ENCODE data around the gene ACTN1.

Gene ACTN1

GRCh38 chr14:68878908-68879307 is 100.2 kb downstream of the ACTN1 start:
- H3K4me3 Mint-ChIP-seq, result no peak overlapping the region
- no peaks in the 10 kb centered on the region for H3K9me3 Mint-ChIP-seq
- no peak overlapping the region for H3K27ac Mint-ChIP-seq
- peaks cover 26% of the 10 kb centered on the region for H3K36me3 Mint-ChIP-seq
- H3K4me1 Mint-ChIP-seq, result no peaks in the 10 kb centered on the region
- no peaks in the 10 kb centered on the region for H3K27me3 Mint-ChIP-seq
- CTCF ChIA-PET, result no interaction called here
- no peak for DNase-seq

- H3K27me3 Mint-ChIP-seq, result no peaks in the 10 kb centered on the region
- CTCF ChIA-PET, result no interaction called here
- no peak for DNase-seq
- no peak overlapping the region for H3K4me3 Mint-ChIP-seq
- no peaks in the 10 kb centered on the region for H3K4me1 Mint-ChIP-seq
- no peak overlapping the region for H3K27ac Mint-ChIP-seq
- peaks cover 26% of the 10 kb centered on the region for H3K36me3 Mint-ChIP-seq
- H3K9me3 Mint-ChIP-seq, result no peaks in the 10 kb centered on the region
Observed at GRCh38 chr14:68877993-68878575, 101.0 kb downstream of the ACTN1 start.

DNA sequence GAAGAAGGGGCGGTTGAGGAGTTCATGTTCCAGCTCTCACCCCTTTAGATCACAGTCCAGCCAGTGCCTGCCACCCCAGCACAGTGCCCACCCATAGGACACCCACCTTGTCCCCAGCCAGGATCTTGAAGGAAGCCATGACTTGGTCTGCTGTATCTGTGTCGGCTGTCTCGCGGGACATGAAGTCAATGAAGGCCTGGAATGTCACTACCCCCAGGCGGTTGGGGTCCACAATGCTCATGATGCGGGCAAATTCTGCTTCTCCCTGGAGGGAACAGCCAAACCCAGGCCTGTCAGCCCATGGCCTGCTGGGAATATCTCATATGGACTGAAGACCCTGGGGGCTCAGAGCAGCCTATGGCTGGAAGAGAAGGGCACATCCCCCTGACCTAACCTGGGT is 102.1 kb downstream of the ACTN1 start:
- no peaks in the 10 kb centered on the region for H3K27me3 Mint-ChIP-seq
- H3K36me3 Mint-ChIP-seq, result peaks cover 26% of the 10 kb centered on the region
- no peak overlapping the region for H3K4me3 Mint-ChIP-seq
- H3K27ac Mint-ChIP-seq, result no peak overlapping the region
- no peaks in the 10 kb centered on the region for H3K4me1 Mint-ChIP-seq
- H3K9me3 Mint-ChIP-seq, result no peaks in the 10 kb centered on the region
- CTCF ChIA-PET, result no interaction called here
- DNase-seq, result no peak

DNA sequence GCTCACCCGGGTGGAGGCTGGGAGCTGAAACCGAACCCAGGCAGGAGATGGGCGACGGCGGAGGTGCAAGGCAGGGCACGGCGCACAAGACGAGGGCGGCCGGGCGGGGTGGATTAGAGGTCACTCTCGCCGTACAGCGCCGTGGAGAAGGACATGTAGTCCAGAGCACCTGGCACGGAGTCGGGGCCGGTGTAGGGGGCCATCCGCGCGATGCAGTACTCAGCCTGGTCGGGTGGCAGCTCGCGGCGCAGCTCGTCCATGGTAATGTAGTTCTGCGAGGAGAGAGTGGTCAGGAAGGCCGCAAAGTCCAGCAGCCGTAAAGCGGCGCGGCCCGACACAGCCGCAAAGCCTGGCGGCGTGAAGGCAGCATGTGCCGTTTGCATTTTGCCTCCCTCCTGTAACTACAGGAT is 104.4 kb downstream of the ACTN1 start:
- no peaks in the 10 kb centered on the region for H3K4me1 Mint-ChIP-seq
- H3K27me3 Mint-ChIP-seq, result no peaks in the 10 kb centered on the region
- H3K4me3 Mint-ChIP-seq, result no peak overlapping the region
- H3K9me3 Mint-ChIP-seq, result no peaks in the 10 kb centered on the region
- CTCF ChIA-PET, result interaction anchor here (1.5 kb wide), 1 partner anchor 36 kb away, joined by 3 read pairs; no protein-coding TSS in a partner anchor
- H3K27ac Mint-ChIP-seq, result no peak overlapping the region
- DNase-seq, result no peak
- H3K36me3 Mint-ChIP-seq, result peaks cover 19% of the 10 kb centered on the region

- Mint-ChIP-seq H3K27me3 (no peaks in the 10 kb centered on the region), H3K4me1 (no peaks in the 10 kb centered on the region), H3K9me3 (no peaks in the 10 kb centered on the region), H3K27ac (no peak overlapping the region), H3K4me3 (no peak overlapping the region), H3K36me3 (peaks cover 16% of the 10 kb centered on the region)
- no peak for DNase-seq
- CTCF ChIA-PET, result interaction anchor here (0.9 to 1.3 kb wide), 2 partner anchors 11 to 234 kb away, joined by 3 to 4 read pairs; no protein-coding TSS in a partner anchor
Observed at GRCh38 chr14:68873376-68873775, 105.7 kb downstream of the ACTN1 start.

DNA sequence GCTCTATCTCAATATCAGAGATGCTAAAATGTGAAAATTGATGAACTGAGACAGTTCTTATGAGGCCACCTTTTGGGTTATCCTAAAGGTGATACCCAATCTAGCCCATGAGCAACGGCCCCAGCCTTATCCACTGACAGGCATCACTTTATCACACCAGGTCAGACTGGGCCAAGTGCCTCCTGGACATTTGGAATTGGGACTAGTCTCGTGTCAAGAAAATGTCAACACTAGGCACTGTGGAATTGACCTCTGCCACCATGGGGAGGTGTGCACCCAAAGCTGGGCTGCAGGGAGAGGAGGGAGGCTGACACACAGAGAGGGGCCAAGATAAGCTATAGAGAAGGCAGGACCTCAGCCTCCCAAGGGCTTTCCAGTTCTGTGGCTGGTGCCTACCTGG is 107.7 kb downstream of the ACTN1 start:
- Mint-ChIP-seq H3K27me3 (no peaks in the 10 kb centered on the region), H3K4me1 (no peaks in the 10 kb centered on the region), H3K9me3 (no peaks in the 10 kb centered on the region), H3K27ac (no peak overlapping the region), H3K4me3 (no peak overlapping the region), H3K36me3 (peaks cover 13% of the 10 kb centered on the region)
- no peak for DNase-seq
- CTCF ChIA-PET, result no interaction called here

DNA sequence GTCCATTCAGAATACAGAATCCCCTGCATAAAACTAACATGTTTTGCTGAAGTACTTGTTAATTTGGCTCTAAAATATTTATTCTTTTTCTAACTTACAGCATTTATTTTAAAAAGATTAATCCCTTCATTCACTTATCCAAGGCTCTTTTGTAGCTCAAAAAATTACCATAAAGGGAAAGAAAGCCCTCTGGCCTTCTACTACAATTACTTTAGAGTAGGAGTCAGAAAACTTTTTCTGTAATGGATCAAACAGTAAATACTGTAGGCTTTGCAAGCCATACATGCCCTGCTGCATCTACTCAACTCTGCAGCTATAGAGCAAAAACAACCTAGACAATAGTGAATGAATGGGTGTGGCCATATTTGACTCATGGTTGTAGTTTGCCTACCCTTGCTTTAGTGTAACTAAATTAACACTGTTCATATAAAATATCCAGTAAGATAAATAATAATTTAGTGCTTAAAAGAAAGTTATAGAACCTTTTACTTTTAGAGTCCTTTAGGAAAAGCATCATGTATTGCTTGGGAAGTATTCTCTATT is 112.0 kb downstream of the ACTN1 start:
- no peak overlapping the region for H3K4me3 Mint-ChIP-seq
- DNase-seq, result no peak
- peaks cover 12% of the 10 kb centered on the region for H3K9me3 Mint-ChIP-seq
- H3K27me3 Mint-ChIP-seq, result no peaks in the 10 kb centered on the region
- H3K4me1 Mint-ChIP-seq, result no peaks in the 10 kb centered on the region
- CTCF ChIA-PET, result no interaction called here
- no peak overlapping the region for H3K27ac Mint-ChIP-seq
- peaks cover 3% of the 10 kb centered on the region for H3K36me3 Mint-ChIP-seq

DNA sequence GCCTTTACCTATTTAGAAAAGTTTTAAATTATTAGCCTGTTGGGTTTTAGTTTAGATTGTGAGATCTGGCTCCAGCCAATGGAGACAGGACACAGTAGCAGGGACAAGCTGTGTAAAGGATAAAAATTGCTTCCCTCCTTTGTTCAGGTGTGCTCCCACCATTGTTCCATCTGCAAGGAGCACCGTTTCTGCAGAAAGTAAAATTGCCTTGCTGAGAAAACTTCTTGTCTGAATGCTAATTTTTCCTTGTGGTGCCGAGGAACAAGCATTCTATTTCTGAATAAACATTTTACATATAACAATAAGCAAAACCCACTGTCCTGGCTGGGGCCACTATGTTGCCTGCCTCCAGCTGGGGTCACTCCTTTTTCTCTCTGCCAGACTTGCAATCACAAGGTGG is 113.6 kb downstream of the ACTN1 start:
- CTCF ChIA-PET, result interaction anchor here (1.3 to 1.8 kb wide), 2 partner anchors 225 to 242 kb away, joined by 5 to 6 read pairs; no protein-coding TSS in a partner anchor
- H3K4me3 Mint-ChIP-seq, result no peak overlapping the region
- H3K9me3 Mint-ChIP-seq, result peaks cover 12% of the 10 kb centered on the region
- no peak overlapping the region for H3K27ac Mint-ChIP-seq
- no peak for DNase-seq
- peaks cover 2% of the 10 kb centered on the region for H3K36me3 Mint-ChIP-seq
- H3K27me3 Mint-ChIP-seq, result peaks cover 5% of the 10 kb centered on the region
- no peaks in the 10 kb centered on the region for H3K4me1 Mint-ChIP-seq

GRCh38 chr14:68864361-68864750 is 114.7 kb downstream of the ACTN1 start:
- H3K36me3 Mint-ChIP-seq, result peaks cover 2% of the 10 kb centered on the region
- no peak for DNase-seq
- no peaks in the 10 kb centered on the region for H3K4me1 Mint-ChIP-seq
- H3K4me3 Mint-ChIP-seq, result no peak overlapping the region
- H3K27ac Mint-ChIP-seq, result no peak overlapping the region
- H3K9me3 Mint-ChIP-seq, result peaks cover 12% of the 10 kb centered on the region
- CTCF ChIA-PET, result interaction anchor here (0.9 to 3.6 kb wide), 4 partner anchors 43 to 244 kb away, joined by 3 to 50 read pairs (median 22); no protein-coding TSS in a partner anchor
- peaks cover 8% of the 10 kb centered on the region for H3K27me3 Mint-ChIP-seq

DNA sequence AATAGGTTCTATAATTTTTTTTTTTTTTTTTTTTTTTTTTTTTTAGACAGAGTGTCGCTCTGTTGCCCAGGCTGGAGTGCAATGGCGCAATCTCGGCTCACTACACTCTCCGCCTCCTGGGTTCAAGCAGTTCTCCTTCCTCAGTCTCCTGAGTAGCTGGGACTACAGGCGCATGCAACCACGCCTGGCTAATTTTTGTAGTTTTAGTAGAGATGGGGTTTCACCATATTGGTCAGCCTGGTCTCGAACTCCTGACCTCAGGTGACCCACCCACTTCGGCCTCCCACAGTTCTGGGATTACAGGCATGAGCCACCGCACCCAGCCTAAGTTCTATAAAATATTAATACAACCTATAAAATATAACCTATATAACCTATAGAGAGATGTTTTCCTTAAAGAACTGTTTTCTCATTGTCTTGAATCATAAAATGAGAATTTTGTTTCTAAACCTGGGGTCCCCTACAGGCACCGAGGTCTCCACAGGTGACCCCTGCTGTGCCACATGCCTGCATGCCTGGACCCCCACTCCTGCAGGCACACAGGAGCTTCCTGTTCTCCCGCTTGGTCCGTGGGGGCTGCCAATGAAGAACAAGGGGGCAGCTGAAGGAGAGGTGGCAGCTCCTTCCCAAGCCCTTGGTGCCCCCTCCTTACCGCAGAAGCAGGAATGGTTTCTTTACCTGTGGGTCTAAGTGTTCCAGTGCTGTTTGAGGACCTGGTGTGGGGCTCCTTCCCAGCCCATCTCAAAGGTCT is 115.3 kb downstream of the ACTN1 start:
- CTCF ChIA-PET, result interaction anchor here (0.6 to 3.6 kb wide), 17 partner anchors 9 to 1250 kb away, joined by 3 to 50 read pairs (median 4); no protein-coding TSS in a partner anchor
- no peak for DNase-seq
- peaks cover 12% of the 10 kb centered on the region for H3K9me3 Mint-ChIP-seq
- no peak overlapping the region for H3K4me3 Mint-ChIP-seq
- peaks cover 10% of the 10 kb centered on the region for H3K27me3 Mint-ChIP-seq
- H3K4me1 Mint-ChIP-seq, result no peaks in the 10 kb centered on the region
- H3K36me3 Mint-ChIP-seq, result peaks cover 2% of the 10 kb centered on the region
- H3K27ac Mint-ChIP-seq, result no peak overlapping the region

- no peak overlapping the region for H3K27ac Mint-ChIP-seq
- peaks cover 12% of the 10 kb centered on the region for H3K9me3 Mint-ChIP-seq
Observed at GRCh38 chr14:68862954-68863594, 116.0 kb downstream of the ACTN1 start.

DNA sequence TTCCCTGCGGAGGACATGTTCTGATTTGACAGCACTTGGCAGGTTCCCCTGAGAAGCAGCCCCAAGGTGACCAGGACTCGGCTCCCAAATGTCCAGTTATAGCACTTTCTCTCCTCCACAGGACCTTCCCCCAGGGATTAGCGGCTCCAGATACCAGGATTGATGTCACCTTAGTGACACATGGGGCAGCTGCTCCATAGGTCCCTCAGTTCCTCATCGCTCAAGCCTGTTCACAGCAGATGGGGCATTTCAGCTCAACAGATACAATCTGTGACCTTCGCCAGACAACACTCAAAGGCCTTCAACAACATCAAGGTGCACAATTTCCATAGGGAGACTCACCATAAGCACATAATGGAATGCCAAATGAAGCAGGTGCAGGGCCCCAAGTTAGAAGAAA is 118.3 kb downstream of the ACTN1 start:
- Mint-ChIP-seq H3K9me3 (peaks cover 11% of the 10 kb centered on the region), H3K4me3 (no peak overlapping the region), H3K27me3 (peaks cover 20% of the 10 kb centered on the region), H3K4me1 (no peaks in the 10 kb centered on the region), H3K36me3 (peaks cover 2% of the 10 kb centered on the region), H3K27ac (no peak overlapping the region)
- no peak for DNase-seq
- CTCF ChIA-PET, result interaction anchor here (0.9 to 3.3 kb wide), 2 partner anchors 16 to 245 kb away, joined by 4 to 13 read pairs; no protein-coding TSS in a partner anchor

More at GRCh38 chr14:68862954-68863594, 116.0 kb downstream of the ACTN1 start:
- CTCF ChIA-PET, result interaction anchor here (0.6 to 3.6 kb wide), 21 partner anchors 9 to 1249 kb away, joined by 3 to 50 read pairs (median 5); no protein-coding TSS in a partner anchor
- peak; percentile 85 for DNase-seq
- Mint-ChIP-seq H3K36me3 (peaks cover 2% of the 10 kb centered on the region), H3K4me1 (no peaks in the 10 kb centered on the region), H3K4me3 (no peak overlapping the region), H3K27me3 (peaks cover 12% of the 10 kb centered on the region)

DNA sequence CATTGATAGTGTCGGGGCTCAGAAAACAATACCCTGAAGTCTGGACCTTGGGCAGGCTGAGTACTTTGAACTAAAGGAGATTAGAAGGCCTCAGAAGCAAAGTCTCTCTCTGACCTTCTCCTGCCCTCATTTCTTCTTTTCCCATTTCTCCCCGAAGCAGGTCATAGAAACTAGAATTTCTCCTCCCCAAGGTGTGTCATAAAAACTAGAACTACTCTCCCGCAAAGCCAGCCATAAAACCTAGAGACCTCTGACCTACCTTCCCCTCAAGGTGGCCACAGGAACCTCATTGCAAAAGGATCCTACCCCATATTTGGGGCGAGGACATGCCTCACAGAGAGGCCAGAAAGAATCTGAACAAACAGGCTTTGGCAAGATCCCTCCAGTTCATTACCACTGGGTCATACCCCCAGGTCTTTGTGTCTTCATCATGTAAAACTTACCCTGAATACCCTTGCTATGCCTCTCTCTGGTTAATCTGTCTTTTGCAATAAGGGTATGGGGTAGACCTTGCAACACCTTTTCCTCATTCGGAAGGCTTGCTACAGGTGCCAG is 121.5 kb downstream of the ACTN1 start:
- CTCF ChIA-PET, result interaction anchor here (0.9 kb wide), 1 partner anchor 54 kb away, joined by 3 read pairs; no protein-coding TSS in a partner anchor
- H3K36me3 Mint-ChIP-seq, result no peaks in the 10 kb centered on the region

GRCh38 chr14:68856572-68856971 is 122.5 kb downstream of the ACTN1 start:
- CTCF ChIA-PET, result no interaction called here
- DNase-seq, result no peak
- H3K27ac Mint-ChIP-seq, result no peak overlapping the region
- no peaks in the 10 kb centered on the region for H3K4me1 Mint-ChIP-seq
- H3K9me3 Mint-ChIP-seq, result peaks cover 4% of the 10 kb centered on the region
- H3K4me3 Mint-ChIP-seq, result no peak overlapping the region
- peaks cover 20% of the 10 kb centered on the region for H3K27me3 Mint-ChIP-seq
- no peaks in the 10 kb centered on the region for H3K36me3 Mint-ChIP-seq

More for the DNA sequence above, 121.5 kb downstream of the ACTN1 start:
- peaks cover 2% of the 10 kb centered on the region for H3K9me3 Mint-ChIP-seq
- H3K27ac Mint-ChIP-seq, result no peak overlapping the region
- no peak for DNase-seq
- H3K4me3 Mint-ChIP-seq, result no peak overlapping the region
- peaks cover 20% of the 10 kb centered on the region for H3K27me3 Mint-ChIP-seq
- no peaks in the 10 kb centered on the region for H3K4me1 Mint-ChIP-seq
